Measurements from ENCODE around the gene FYTTD1. TPM values are rescaled to one million over a fixed set of nuclear protein-coding genes. Genes with fewer than 3 reads are reported as not detected.

FYTTD1 gene
- total RNA-seq, 1 donor from 2014 or later: 53.1 TPM

GRCh38 chr3:197790033-197790432 is 40.4 kb downstream of the FYTTD1 start:
- intact Hi-C loops (cut with micrococcal nuclease): loop anchor here (2.0 to 5.0 kb wide), 3 partner anchors 191 to 848 kb away; partner anchors contain the start of genes DLG1 and NCBP2

GRCh38 chr3:197791113-197791891 is 41.6 kb downstream of the FYTTD1 start, which contains the start of gene LRCH3:
TSS of gene LRCH3 (plus strand) at chr3:197791254. CDS start at chr3:197791279, 25 bp downstream.
- intact Hi-C loops (cut with micrococcal nuclease): loop anchor here (1.0 to 5.0 kb wide), 6 partner anchors 42 to 849 kb away; partner anchors contain the start of genes DLG1, FYTTD1, NCBP2 and RUBCN

GRCh38 chr3:197791892-197792647 is 42.4 kb downstream of the FYTTD1 start:
- intact Hi-C loops (cut with micrococcal nuclease): loop anchor here (1.0 to 5.0 kb wide), 8 partner anchors 43 to 850 kb away; partner anchors contain the start of genes DLG1, FYTTD1, NCBP2 and RUBCN

GRCh38 chr3:197793247-197793646 is 43.6 kb downstream of the FYTTD1 start:
- intact Hi-C loops (cut with micrococcal nuclease): loop anchor here (1.0 to 5.0 kb wide), 5 partner anchors 9 to 851 kb away; partner anchors contain the start of genes DLG1 and NCBP2

- intact Hi-C loops (cut with micrococcal nuclease): loop anchor here (5.0 kb wide), 2 partner anchors 497 to 852 kb away; partner anchors contain the start of genes DLG1 and NCBP2
Observed at GRCh38 chr3:197794115-197794514, 44.4 kb downstream of the FYTTD1 start.

GRCh38 chr3:197795200-197795599 is 45.5 kb downstream of the FYTTD1 start:
- intact Hi-C loops (cut with micrococcal nuclease): no loop called here

- intact Hi-C loops (cut with micrococcal nuclease): no loop called here
Observed at GRCh38 chr3:197796087-197796486, 46.4 kb downstream of the FYTTD1 start.

- intact Hi-C loops (cut with micrococcal nuclease): no loop called here
Observed at GRCh38 chr3:197798863-197799262, 49.2 kb downstream of the FYTTD1 start.

GRCh38 chr3:197800379-197800778 is 50.7 kb downstream of the FYTTD1 start:
- intact Hi-C loops (cut with micrococcal nuclease): no loop called here

- intact Hi-C loops (cut with micrococcal nuclease): loop anchor here (1.0 kb wide), 3 partner anchors 9 to 203 kb away; partner anchors contain the start of gene FYTTD1
Observed at GRCh38 chr3:197801891-197802778, 52.5 kb downstream of the FYTTD1 start.

GRCh38 chr3:197802779-197803459 is 53.2 kb downstream of the FYTTD1 start:
- intact Hi-C loops (cut with micrococcal nuclease): loop anchor here (1.0 kb wide), 3 partner anchors 10 to 204 kb away; partner anchors contain the start of gene FYTTD1

- intact Hi-C loops (cut with micrococcal nuclease): no loop called here
Observed at GRCh38 chr3:197804511-197804910, 54.8 kb downstream of the FYTTD1 start.

GRCh38 chr3:197807969-197808587 is 58.4 kb downstream of the FYTTD1 start:
- intact Hi-C loops (cut with micrococcal nuclease): no loop called here

- intact Hi-C loops (cut with micrococcal nuclease): no loop called here
Observed at GRCh38 chr3:197809356-197810020, 59.8 kb downstream of the FYTTD1 start.

GRCh38 chr3:197810901-197811300 is 61.2 kb downstream of the FYTTD1 start:
- intact Hi-C loops (cut with micrococcal nuclease): no loop called here

GRCh38 chr3:197811343-197811742 is 61.7 kb downstream of the FYTTD1 start:
- intact Hi-C loops (cut with micrococcal nuclease): no loop called here

- intact Hi-C loops (cut with micrococcal nuclease): no loop called here
Observed at GRCh38 chr3:197814372-197814771, 64.7 kb downstream of the FYTTD1 start.

- intact Hi-C loops (cut with micrococcal nuclease): no loop called here
Observed at GRCh38 chr3:197820550-197821335, 71.1 kb downstream of the FYTTD1 start.

Measured in T-helper 1 cell treated with Interleukin-12 subunit alpha and Interleukin-12 subunit beta and Interleukin-4 antibody, amounts not matched to agents 30 ng/mL and 1 ng/mL, for 36 hours (primary cell).